Endometrium (tissue), 2 donors: ENCODE data around the gene BRD3.
"Not testable (repeated sequence)": the region's sequence is repeated elsewhere in the genome, so short reads cannot be mapped to it uniquely, and the experiment has no call there.

Source experiments
- FAIRE-seq: peaks from 2 replicates; lab custom pipeline; 2012; peaks lifted over from hg19 to GRCh38; lab: Jason Lieb, UNC
- donor health status: control.
- donor health status: control.

BRD3 gene

DNA sequence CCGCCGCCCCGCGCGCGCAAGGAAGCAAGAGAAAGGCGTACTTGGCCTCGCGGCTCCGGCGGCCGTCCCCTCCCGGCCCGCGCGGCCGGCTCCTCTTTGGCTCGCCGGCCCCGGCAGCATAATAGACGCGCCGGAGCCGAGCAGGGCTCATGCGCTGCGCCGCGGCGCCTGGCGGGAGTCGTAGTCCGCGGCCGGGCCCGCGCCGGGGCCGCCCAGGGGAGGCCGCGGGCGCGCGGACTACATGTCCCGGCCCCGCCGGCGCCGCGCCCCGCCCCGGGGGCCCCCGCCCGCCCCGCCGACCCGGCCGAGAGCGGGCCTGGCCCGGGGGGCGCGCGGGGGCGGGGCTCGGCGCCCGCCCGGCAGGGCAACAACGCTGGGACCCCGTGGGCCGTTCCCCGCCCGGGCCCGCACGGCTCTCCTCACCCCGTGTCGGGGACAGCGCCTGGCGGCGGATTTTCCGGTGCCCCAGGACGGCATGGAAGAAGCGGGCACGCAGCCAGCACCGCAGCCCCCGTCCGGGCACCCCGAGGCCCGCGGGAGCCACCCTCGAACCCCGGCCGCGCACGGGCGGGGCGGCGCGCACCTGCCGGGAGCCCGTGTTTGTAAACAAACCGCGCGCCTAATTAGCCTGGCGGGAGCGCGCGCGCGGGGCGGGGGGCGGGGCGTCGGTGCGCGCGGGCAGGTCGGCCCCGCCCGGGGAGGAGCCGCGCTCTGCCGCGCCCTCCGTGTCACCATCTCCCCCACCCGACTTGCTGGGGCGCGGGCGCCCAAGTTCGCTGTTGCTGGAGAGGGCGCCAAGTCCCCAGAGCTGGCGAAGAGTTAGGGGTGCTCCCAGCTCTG lies at the start of gene BRD3:
Gene BRD3 (minus strand): TSS at position 123 of the 840 bp plus-strand sequence. CDS start 14,549 bp downstream, outside the sequence.
- FAIRE-seq = no peak

DNA sequence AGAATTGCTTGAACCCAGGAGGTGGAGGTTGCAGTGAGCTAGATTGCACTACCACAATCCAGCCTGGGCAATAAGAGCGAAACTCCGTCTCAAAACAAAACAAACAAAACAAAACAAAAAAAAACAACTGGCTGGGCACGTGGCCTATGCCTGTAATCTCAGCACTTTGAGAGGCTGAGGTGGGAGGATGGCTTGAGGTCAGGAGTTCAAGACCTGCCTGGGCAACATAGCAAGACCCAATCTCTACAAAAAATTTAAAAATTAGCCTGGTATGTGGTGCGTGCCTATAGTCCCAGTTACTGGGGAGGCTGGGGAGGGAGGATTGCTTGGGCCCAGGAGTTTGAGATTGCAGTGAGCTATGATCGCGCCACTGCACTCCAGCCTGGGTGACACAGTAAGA lies 44.7 kb upstream of the BRD3 start:
- FAIRE-seq = no peak

DNA sequence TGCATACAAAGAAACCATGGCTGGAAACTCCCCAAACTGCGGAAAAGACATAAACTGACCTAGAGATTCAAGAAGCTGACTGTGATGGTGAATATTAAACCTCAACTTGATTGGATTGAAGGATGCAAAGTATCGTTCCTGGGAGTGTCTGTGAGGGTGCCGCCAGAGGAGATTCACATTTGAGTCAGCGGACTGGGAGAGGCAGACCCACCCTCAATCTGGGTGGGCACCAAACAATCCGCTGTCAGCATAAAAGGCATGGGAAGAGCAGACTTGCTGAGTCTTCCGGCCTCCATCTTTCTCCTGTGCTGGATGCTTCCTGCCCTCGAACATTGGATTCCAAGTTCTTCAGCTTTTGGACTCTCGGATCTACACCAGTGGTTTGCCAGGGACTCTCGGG lies 43.2 kb upstream of the BRD3 start:
- FAIRE-seq = no peak

DNA sequence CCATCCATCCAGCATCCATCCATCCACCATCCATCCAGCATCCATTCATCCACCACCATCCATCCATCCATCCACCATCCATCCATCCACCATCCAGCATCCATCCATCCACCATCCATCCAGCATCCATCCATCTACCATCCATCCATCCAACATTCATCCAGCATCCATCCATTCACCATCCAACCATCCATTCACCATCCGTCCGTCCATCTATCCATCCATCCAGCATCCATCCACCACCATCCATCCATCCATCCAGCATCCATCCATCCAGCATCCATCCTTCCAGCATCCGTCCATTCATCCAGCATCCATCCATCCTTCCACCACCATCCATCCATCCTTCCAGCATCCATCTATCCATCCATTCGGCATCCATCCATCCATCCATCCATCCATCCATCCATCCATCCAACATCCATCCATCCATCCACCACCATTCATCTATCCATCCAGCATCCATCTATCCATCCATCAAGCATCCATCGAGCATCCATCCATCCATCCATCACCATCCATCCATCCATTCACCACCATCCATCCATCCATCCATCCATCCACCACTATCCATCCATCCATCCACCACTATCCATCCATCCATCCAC lies 35.7 kb upstream of the BRD3 start:
- FAIRE-seq = no peak

DNA sequence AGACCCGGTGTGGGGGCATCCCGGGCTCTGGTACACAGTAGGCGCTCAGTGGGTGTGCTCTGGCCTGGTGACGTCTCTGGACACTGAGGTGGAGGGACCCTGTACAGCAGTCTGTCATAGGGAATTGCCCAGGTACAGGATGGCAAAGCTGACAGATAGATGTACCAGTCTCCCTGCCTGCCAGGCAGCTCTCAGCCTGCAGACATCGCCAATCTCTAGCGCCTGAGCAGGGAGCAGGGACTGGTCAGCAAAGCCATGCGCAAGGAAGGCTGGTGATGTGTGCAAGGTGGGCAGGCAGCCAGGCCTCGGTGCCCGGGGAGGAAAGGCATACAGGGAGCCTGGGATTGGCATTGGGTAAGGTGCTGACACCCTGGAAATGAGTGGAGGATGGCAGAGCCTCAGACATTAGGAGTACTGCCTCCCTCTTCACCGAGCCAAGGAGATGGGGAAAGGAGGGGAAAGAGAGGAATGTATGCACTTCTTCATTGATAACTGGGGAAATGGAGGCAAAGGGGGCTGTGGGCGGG lies 33.9 kb upstream of the BRD3 start:
- no peak for FAIRE-seq

DNA sequence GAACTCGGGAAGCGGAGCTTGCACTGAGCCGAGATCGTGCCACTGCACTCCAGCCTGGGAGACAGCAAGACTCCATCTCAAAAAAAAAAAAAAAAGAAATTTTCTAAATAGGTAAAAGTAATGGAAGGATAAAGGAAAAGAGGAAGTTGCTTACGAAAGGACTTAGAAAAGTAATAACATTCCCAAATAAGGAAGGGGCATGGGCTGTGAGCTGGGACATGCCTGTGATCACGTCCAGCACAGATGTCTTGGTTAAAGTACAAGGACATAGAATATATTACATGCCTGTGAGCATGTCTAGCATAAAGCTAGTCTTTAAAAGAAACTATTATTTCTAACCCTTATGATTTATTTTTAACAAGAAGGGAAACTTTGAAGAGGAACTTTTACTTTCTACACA lies 33.3 kb upstream of the BRD3 start:
- not testable (repeated sequence) for FAIRE-seq

DNA sequence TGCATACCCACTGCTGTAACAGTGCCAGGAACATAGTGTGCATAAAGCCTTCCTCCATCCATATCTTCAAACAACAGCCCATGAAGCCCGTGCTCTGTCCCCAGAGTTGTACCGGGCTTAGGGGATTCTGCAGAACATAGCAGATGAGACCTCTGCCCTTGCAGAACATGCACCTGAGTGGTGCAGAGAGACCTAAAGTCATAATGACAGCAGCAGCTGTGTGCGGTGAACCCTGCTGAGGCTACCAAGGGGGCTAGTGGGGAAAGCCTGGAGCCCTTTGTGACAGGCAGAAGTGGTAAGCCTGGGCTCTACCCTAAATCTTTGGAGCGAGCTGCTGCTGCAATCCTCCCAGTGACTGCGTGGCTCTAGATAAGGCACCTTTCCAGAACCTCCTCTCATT lies 32.2 kb upstream of the BRD3 start:
- no peak for FAIRE-seq

DNA sequence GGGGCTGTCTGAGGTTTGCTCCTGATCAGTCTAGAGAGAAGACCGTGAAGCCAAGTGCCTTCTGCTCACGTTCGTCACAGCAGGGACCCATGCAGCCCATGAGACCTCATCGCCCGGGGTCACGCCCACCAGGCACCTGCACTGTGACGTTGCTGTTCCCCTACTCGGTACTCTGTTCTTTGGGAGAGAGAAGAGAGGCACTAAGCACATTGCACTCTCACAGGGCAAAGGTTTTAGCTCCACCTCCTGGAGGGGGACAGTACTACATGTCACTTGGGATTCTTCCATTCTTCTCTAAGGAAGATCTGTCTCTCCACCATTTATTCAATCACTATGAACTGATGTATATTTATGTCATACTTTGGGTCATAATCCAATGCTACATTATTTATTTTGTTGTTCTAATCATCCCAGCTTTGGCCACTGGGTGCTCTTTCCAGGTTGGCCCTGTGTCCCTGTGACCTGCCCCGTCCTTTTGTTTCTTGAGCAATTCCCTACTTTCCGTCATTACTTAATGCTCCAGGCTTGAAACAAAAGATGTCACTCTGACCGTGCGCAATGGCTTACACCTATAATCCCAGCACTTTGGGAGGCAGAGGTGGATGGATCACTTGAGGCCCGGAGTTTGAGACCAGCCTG lies 31.4 kb upstream of the BRD3 start:
- FAIRE-seq = no peak

DNA sequence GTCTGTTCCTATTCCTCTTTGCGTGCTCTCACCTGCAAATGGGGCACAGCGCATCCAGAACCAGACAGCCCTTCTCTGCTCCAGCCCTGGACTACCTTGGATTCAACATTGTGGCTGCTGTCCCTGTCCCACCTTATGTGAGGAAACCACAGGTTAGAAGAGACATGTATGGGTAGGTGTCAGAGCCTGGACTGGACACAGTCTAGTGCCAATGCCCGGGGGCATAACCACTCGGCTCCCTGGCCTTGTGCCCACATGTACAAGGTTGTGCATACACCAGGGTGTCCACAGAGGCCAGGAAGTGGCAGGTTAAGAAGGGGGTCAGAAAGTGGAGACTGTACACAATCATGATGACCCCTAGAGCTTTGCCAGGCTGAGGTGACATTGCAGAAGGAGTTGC lies 22.1 kb upstream of the BRD3 start:
- FAIRE-seq = no peak

DNA sequence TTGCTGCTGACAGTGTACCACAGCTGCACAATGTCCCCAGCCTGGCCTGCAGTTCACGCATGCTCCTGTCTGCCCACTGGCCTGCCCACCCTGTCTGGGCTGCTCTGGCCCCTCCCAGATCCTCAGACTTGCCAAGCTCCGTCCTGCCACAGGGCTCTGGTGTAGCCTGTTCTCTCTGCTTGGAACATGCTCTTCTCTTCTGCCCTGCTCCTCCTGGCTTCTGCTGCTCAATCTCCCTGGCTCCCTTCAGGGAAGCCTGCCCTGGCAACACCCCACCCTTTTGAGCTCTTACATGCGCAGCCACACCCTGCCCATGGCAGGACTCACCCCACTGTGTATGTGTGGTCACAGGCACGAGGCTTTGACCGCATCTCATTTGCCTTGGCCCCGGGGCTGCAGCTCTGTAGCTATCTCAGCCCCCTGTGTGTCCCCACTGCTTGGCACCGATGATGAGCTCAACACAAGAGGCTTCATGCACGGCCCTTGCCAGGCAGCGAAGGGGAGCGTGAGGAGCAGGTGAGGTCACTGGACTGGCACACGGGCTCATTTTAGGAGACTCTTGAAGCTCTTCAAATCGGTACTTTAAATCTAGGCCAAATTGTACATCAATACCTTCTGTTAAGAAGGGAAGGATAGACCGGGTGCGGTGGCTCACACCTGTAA lies 20.4 kb upstream of the BRD3 start:
- no peak for FAIRE-seq

DNA sequence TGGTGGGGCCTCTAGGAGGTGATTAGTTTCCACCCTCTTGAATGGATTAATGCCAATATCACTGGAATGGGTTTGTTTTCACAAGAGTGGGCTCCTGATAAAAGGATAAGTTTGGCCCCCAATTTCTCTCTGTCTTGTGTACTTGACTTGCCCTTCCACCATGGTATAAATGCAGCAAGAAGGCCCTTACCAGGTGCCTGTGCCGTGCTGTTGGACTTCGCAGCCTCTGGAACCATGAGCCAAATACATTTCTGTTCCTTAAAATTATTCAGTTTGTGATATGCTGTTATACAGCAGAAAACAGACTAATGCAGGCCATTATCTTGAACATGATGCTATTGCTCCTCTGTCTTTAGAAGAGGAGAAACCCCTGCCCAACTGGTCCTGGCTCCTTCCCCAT lies 17.8 kb upstream of the BRD3 start:
- no peak for FAIRE-seq

DNA sequence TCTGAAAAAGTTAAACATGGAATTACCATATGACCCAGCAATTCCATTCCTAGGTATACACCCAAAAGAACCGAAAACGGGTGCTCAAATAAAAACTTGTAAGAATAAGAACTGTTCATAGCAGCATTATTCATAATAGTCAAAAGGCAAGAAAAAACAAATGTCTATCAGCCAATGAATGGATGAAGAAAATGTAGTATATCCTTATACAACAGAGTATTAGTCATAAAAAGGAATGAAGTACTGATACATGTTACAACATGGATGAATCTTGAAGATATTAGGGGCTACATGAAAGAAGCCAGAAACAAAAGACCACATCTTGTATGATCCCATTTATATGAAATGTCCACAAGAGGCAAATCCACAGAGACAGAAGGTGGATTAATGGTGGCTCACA lies 15.6 kb upstream of the BRD3 start:
- no peak for FAIRE-seq

DNA sequence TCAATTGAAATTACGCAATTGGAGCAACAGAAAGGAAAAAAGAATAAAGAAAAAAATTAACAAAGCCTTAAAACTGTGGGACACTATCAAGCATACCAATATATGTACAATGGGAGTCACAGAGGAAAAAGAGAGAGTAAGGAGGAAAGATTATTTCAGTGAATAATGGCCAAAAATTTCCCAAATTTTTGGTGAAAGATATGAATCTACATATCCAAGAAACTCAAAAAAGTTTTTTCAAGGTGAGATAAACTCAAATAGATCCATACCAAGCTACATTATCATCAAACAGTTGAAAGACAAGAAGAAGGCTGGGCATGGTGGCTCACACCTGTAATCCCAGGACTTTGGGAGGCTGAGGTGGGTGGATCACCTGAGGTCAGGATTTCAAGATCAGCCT lies 8.8 kb upstream of the BRD3 start:
- FAIRE-seq = no peak

DNA sequence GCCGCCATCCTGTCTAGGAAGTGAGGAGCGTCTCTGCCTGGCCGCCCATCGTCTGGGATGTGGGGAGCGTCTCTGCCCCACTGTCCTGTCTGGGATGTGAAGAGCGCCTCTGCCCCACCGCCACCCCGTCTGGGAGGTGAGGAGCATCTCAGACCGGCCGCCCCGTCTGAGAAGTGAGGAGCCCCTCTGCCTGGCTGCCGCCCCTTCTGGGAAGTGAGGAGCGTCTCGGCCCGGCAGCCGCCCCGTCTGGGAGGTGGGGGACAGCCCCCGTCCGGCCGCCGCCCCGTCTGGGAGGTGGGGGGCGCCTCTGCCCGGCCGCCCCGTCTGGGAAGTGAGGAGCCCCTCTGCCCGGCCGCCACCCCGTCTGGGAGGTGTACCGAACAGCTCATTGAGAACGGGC lies 7.9 kb upstream of the BRD3 start:
- FAIRE-seq = not testable (repeated sequence)

DNA sequence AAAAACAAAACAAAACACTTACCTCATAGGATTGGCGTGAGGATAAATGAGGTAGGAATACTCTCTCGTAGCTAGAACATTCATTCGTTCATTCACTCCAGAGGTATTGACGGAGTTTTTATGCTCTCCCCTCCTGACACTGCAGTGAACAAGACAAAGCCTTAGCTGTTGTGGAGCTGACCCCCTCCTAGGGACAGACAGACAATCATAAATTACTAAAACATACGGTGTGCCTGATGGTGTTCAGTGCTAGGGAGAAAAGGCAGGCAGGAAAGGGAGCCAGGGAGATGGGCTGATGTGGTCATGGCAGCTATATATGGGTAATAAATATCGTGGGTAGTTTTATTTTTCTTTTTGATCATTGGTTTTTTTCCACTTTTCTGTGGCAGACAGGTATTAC lies 5.7 kb upstream of the BRD3 start:
- FAIRE-seq = no peak

DNA sequence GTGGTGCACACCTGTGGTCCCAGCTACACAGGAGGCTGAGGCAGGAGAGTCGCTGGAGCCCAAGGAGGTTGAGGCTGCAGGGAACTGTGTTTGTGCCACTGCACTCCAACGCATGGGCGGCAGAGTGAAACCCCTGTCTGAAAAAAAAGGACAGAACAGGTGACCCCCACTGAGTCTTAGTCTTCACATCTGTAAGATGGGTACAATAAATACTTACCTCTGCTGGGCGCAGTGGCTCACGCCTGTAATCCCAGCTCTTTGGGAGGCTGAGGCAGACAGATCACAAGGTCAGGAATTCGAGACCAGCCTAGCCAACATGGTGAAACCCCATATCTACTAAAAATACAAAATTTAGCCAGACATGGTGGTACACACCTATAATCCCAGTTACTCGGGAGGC lies 4.9 kb upstream of the BRD3 start:
- not testable (repeated sequence) for FAIRE-seq

DNA sequence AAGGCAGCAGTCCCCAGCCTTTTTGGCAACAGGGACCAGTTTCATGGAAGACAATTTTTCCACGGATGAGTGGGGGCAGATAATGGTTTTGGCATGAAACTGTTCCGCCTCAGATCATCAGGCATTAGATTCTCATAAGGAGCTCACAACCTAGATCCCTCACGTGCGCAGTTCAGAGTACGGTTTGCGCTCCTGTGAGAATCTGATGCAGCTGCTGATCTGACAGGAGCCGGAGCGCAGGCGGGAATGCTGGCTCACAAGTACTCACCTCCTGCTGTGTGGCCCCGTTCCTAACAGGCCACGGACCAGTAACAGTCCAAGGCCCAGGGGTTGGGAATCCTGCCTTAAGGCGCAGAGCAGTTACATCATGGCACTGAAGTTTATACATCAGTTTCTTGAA lies 3.3 kb upstream of the BRD3 start:
- FAIRE-seq = no peak

DNA sequence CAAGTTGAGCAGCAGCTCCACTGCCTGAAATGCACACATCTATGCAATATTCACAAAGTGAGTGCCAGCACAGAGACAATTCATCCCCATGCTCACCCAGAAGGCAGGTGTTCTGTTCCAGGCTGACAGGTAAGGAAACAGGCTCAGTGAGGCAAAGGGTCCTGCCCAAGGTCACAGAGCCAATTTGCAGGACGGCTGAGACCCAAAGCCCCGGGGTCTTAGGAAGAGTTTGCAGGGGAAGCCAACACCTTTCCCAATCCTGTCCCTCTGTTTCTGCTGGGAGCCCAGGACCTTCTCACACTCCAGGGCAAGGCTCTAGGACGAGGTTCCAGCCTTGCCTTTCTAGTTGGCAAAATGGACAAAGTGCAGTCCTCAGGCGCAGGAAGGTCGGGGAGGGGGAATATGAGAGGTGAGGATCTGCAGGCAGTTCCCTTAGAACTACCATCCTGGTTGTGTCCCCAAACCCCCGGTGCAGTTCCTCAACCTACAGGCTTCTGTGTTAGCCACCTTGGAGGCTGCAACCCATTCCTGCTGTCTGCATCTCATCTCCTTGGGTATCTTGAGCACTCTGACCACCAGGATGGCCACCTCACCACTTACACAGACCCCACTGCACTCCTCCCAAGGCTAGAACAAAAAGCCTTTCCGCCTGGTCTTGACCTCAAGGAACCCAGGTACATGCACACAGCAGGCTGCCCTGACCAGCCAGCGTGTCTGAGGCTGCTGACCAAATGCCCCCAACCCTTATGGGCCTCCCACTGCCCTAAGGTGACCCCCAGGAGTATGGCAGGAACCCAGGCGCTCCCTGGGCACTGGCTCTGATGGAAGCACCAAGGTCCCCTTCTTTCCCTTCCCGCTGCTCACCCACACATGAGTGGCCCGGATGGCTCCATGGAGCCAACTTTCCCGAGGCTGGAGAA lies 1.9 kb upstream of the BRD3 start:
- FAIRE-seq = no peak

DNA sequence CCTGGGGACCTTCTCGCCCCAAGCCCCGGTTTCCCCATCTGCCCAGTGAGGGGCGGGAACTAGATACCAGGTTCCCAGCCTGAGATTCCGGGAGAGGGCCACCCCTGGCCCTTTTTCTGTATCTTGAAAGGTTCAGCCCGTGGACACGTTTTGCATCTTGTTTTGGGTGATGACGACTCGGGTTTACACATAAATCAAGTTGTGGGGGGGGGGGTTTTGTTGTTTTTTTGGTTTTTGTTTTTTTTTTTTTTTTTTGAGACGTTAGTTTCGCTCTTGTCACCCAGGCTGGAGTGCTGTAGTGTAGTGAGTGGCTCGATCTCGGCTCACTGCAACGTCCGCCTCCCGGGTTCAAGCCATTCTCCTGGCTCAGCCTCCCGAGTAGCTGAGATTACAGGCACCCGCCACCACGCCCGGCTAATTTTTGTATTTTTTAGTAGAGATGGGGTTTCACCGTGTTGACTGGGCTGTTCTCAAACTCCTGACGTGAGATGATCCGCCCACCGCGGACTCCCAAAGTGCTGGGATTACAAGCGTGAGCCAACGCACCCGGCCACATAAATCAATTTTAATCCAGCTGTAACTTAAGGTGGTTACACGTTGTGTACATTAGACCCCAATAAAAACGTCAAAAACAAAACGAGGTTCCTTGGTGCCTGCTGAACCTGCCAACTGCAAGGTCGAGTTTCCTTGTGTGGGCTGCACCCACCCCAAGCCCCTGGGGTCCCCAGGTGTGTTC lies 1.1 kb upstream of the BRD3 start:
- no peak for FAIRE-seq

DNA sequence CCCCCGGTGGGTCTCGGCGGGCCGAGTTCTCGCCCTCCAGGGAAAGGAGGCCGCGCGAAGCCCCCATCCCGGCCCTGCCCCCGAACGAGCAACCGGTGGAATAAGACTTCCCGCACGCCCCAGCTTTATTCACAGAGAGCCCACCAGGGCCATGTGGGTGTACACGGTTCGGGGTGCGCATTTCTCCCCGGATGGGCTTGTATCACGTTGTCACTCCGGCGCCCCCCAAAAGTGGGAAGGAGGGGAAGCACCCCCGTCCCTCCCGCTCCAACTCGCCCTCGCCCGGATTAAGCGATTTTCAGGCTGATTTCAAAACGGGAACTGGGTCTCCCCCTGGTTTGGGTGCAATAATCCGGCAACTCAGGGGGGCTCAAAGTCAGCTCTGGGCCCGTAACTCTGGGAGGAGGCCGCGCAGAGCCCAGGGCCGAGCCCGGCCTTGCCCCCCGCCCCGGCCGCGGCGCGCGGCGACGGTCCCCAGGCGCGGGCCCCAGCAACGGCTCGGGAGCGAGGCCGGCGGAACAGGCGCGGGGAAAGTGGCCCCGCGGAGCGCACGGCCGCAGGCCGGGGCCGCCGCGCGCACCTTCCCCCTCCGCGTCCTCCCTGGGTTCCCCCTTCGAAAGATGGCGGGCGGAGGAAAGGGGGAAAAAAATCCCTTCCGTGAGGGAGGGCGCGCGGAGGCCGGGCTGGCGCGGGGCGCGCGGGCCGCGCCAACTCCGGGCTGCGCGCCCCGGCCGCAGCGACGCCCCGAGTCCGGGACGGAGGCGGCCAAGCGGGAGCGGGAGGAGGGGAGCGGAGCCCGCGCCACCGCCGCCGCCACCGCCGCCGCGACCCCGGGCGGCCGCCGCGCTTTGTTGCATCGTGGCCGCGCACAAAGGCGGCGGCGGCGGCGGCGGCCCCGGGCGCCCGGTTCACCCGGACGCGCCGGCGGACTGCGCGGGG lies 644 bp downstream of the BRD3 start:
- FAIRE-seq = no peak
